GM21786 (cell line): Measurements from ENCODE around the gene SPOCD1.

Experiments
- ATAC-seq: cut with Tn5 transposase; IDR thresholded peaks from one replicate; pipeline ENCODE4 v1.9.1; 2021; ENCODE audit not compliant: unreplicated experiment

Gene SPOCD1

DNA sequence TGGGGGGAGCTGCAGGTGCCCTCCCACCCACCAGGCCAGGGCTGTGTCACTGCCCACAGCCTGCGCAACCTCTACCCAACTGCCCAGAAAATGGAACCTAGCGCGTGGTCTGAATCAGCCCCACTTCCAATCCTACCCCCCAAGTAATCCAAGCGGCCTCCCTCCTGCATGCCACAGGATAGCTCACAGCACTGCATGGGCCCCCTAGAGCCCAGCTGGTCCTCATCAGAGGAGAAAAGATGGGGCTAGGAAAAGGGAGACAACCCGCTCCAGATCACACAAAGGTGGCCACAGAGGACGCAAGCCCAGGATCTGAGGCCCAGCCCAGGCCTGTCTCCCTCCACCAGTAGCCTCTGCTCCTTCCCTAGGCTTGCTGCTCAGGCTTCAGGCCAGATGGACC, 57.8 kb downstream of the SPOCD1 start:
- no peak for ATAC-seq

GRCh38 chr1:31757204-31757679, 58.6 kb downstream of the SPOCD1 start:
- no peak for ATAC-seq

DNA sequence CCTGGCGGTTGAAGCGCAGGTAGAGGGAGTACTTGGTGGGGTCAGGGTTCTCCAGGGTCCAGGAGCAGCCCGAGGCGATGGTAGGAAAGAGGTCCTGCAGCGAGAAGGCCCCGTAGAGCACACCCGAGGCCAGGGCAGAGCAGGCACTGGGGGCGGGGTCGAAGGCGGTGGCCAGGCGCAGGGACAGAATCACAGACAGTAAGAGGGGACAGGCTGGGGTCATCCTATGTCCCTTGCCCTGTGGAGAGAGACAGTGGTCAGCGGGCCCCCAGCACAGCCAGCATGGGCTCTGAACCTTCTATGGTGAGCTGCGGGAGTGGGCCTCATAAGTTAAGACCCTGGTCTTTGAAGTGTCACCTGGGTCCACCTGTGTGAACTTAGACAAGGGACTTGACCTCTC, 59.2 kb downstream of the SPOCD1 start:
- no peak for ATAC-seq

GRCh38 chr1:31755850-31756492, 59.9 kb downstream of the SPOCD1 start:
- ATAC-seq: no peak

DNA sequence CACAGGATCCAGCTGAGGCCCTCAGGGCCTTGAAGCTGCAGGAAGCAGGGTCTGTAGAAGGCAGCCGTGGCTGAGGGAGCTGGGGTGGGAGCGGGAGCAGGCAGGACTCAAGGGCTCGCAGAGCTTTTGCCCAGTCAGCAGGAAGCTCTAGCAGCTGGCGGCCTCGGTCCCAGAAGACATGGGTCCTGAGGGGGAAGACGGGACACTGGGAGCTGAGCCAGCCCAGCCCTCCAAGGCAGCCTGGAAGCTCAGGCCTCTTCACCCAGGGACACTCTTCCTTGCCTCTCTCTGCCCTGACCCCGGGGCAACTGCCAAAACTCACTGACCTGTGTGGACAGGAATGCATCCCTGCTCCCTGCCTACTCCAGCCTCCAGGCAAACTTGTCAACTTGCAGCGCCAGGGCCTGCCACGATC, 60.6 kb downstream of the SPOCD1 start:
- ATAC-seq: no peak

DNA sequence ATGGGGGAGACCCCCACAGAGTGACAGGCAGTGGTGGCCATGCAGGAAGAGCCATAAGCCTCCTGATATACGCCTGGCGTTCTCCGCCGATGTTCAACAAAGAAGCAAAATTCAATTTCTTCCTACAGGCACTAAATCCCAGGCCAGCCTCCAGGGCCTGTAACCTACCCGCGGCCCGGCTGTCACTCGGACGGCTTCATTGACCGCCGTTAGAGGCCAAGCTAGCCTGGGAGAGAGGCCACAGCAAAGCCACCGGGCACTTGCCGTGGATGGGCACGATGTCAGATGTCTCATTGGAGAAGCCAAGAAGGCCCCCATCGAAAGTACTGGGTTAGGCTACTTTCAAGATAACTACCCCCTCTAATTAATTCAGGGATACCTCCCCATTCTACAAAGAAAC, 61.4 kb downstream of the SPOCD1 start:
- ATAC-seq: no peak

DNA sequence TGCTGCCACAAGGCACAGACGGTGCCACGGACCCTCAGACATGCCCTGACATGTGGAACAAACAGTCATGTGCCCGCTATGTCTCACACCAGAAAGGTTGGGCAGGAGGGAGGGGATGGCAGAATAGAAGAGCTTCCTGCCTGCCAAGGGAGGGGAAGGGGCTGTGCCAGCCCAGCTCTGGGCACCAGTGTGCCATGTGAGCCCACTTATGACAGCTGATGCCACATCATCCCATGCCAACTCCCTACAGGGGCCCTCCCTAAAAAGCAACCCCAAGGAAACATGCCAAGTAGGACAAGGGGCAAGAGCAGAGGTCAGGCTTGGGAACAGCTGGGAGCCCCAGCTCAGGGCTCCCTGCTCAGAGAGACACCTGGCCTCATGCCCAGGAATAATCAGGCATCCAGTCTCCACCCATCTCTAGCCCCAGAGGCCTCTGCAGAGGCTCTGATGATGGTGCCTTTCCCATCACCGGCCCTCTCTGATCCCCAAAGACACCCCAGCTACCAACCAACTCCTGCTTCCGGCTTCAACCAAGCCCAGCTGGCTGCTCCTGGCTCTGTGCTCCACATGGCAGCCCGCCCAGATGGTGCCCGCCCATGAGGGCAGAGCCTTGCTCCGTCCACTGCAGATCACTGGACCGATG, 62.0 kb downstream of the SPOCD1 start:
- ATAC-seq: no peak

- ATAC-seq: no peak
Measured at GRCh38 chr1:31752952-31753475, 62.8 kb downstream of the SPOCD1 start.

DNA sequence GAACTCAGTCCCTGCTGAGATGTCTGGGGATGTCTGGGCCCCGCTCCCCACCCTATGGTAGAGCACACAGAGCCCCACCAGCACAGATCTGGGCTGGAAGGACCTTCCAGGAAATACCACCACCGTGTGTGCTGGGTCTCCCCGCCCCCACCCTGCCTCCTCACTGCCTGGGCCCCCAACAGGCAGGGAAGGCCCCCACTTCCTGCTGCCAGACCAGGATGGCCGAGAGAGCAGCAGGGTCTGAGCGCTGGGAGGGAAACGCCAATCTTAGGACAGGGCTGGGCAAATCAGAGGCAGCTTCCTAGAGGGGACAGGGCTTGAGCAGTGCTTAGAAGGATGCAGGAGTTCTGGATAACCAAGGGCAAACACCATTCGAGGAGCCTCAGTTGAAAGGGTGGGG, 63.6 kb downstream of the SPOCD1 start:
- no peak for ATAC-seq

DNA sequence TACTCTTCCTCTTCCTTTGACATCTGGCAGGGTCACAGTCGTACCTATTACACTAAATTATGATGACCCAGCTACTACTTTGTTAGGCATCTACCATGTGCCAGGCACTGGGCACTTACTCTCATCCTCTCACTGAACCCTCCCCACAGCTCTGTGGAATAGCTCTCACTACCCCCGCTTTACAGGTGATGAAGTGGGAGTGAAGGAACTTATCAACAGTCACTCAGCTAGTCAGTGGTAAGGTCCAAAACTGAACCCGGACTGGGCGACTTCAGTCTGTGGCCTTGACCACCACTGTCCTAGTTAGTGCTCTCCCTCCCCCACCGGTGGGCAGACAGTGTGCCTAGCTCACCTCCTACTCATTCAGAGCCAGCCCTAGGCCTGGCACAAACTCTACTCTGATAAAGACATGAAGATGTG, 64.0 kb downstream of the SPOCD1 start:
- ATAC-seq: no peak

DNA sequence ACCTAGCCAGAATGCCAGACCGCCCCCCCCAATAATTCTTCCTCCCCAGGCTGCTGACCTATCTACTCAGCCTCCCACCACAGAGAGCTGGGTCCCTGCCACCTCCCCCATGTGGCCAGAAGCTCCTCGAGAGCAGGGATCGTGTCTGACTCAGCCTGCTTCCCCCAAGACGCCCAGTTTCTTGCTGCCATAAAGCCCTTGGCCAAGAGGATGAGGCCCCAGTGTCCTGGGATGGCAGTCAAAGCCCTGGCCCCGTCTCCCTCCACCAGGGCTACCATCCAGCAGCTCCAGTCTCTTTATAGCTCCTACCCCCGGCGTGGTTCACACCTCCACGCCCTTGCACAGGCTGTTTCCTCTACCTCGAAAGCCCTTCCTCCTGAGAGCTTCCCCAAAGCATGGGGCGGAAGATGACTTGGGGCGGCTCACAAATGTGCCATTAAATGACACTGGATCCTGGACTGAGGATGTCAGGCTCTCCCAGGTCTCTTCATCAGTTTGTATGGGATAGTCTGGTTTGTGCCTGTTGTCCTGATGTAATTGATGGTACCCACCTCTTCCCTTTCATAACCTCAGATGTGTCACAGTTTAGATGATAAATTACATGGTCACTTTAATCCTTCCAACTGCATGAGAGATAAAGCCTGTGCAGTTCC, 64.8 kb downstream of the SPOCD1 start:
- no peak for ATAC-seq

GRCh38 chr1:31749785-31750735, 65.8 kb downstream of the SPOCD1 start:
- no peak for ATAC-seq

DNA sequence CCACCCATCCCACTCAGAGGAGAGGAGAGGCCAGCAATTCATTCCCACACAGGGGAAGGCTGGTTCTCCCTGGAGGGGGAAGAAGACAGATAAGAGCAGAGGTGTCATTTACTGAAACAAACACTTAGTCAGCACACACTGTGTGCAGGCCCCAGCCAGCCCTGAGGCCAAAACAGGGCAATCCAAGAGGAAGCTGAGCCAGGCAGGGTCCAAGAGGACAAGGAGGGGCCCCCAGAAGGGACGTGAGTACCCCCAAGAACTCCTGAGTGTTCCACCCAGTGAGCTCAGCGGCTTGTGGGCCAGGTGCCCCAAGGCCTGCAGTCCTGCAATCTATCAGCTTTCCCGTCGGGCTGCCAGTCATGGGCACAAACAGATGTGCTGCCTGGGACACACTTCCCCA, 67.5 kb downstream of the SPOCD1 start:
- ATAC-seq: no peak

DNA sequence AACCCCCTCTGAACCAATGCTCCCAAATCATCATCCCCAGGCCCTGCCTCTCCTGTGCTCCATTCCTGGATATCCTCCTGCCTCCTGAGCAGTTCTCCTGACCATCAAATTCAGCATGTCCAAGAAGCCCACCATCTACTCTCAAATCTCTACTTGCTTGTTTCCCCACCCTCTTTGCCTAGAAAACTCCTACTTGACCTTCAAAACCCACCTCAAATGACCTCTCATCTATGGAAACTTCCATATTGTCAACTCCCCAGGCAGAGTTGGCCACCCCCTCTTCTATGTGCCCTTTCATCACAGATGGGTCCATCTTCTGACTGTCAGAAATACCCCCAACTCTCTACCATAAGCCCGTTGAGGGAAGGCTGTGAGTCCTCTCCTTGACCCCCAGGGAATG, 68.5 kb downstream of the SPOCD1 start:
- ATAC-seq: no peak

DNA sequence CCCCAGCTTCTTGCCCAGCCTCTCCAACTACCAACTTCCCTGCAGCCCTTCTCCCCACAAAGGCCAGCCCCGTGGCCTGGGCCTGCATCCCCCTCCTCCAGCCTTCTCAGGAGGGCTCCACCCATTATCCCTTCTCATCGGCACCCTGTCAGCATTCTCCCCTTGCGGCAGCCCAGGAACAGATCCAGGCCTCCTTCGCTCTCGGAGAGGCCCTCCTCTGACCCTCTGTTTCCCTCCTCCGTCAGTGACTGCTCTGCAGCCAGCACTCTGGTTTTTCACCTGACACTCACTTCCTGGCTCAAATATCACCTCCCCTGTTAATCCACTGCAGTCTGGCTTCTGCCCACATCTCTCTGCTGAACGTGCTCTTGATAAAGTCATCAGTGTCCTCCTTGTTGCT, 69.1 kb downstream of the SPOCD1 start:
- ATAC-seq: no peak

DNA sequence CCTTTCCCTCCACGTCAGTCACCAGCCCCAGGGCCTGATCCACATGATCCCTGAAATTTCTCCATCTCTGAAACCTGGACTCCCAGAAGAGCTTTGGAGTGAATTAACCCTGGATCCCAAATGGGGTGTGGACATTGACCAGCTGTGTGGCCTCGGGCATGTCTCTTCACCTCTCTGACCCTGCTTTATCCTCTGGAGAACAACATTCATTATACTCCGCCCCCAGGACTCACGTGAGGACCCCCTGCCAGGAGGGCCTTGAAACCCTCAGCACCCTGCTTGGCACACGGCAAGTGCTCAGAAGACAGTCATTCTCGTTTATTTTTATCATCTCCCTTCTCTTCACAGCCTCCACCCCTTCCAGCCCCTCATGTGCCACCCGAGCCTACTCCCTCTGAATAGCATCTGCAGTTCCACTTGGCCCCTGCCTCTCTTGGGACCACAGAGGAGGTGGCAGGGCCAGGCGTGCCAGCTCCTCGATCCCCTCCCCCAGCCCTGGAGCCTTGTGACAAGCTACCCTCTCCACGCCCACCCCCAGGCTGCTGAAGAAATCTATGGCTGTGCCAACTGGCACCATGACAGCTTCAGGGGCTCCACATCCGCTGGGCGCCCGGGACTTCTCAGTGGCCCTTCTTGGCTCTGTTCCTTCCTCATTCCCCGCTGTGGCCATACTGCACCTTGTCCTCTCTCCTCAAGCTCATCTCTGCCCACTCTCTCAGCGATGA, 69.7 kb downstream of the SPOCD1 start:
- ATAC-seq: no peak

GRCh38 chr1:31745096-31745945, 70.5 kb downstream of the SPOCD1 start:
- no peak for ATAC-seq

DNA sequence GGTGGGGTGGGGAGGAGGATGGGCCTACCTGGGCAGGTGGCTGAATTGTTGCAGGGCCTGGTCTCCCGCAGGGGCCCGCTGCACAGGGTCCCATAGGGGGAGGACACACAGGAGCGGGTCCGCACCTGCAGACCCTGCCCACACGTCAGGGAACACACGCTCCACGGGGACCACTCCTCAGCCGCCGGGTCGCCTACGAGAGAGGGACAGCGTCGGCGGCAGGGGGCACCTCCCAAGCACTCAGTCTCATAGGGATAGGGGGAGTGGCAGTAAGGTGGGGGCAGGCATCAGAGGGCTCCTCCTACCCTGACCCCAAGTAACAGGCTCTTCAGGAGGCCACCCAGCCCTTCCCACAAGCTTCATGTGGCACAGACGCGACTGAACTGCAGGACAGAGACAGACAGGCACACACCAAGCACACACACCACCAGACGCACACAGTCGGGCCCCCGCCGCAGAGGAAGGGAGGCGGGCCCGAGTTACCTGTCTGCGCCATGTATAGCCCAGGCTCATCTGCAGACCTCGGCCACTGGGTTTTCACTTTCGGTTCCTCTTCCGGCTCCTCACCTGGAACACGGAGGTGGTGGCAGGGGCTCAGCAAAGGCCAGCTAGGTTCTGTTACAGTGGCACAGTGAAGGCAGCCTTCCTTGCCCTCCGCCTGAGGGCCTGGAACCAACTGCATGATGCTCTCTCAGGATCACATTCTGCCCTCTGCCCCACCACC, 71.5 kb downstream of the SPOCD1 start:
- no peak for ATAC-seq
